ENCODE results near the gene ARPP21.

The ARPP21 gene

GRCh38 chr3:35708394-35709271 is 69.3 kb downstream of the ARPP21 start:
- no peak for TF ChIP-seq CTCF (IDR thresholded peaks at IDR 0.05; ENCODE audit: low read length, missing control alignments)
- no peak overlapping the region for H3K4me3 ChIP-seq (replicated peaks; ENCODE audit: low read depth, low read length)
- DNase-seq (ENCODE audit: low read depth): no peak

GRCh38 chr3:35709691-35710090 is 70.4 kb downstream of the ARPP21 start:
- H3K4me3 ChIP-seq (replicated peaks; ENCODE audit: low read depth, low read length): no peak overlapping the region
- no peak for DNase-seq (ENCODE audit: low read depth)
- no peak for TF ChIP-seq CTCF (IDR thresholded peaks at IDR 0.05; ENCODE audit: low read length, missing control alignments)

GRCh38 chr3:35710554-35710953 is 71.2 kb downstream of the ARPP21 start:
- no peak for DNase-seq (ENCODE audit: low read depth)
- no peak overlapping the region for H3K4me3 ChIP-seq (replicated peaks; ENCODE audit: low read depth, low read length)
- TF ChIP-seq CTCF (IDR thresholded peaks at IDR 0.05; ENCODE audit: low read length, missing control alignments): no peak

GRCh38 chr3:35718921-35719320 is 79.6 kb downstream of the ARPP21 start:
- no peak for DNase-seq (ENCODE audit: low read depth)
- no peak for TF ChIP-seq CTCF (IDR thresholded peaks at IDR 0.05; ENCODE audit: low read length, missing control alignments)
- no peak overlapping the region for H3K4me3 ChIP-seq (replicated peaks; ENCODE audit: low read depth, low read length)

- TF ChIP-seq CTCF (IDR thresholded peaks at IDR 0.05; ENCODE audit: low read length, missing control alignments): no peak
- DNase-seq (ENCODE audit: low read depth): no peak
- H3K4me3 ChIP-seq (replicated peaks; ENCODE audit: low read depth, low read length): no peak overlapping the region
Measured at GRCh38 chr3:35721628-35722027, 82.3 kb downstream of the ARPP21 start.

- DNase-seq (ENCODE audit: low read depth): no peak
- H3K4me3 ChIP-seq (replicated peaks; ENCODE audit: low read depth, low read length): no peak overlapping the region
- no peak for TF ChIP-seq CTCF (IDR thresholded peaks at IDR 0.05; ENCODE audit: low read length, missing control alignments)
Measured at GRCh38 chr3:35722902-35723301, 83.6 kb downstream of the ARPP21 start.
